H9 (cell line): ENCODE measurements around the gene EXD2. TPM values are rescaled to one million over a fixed set of nuclear protein-coding genes. Genes with fewer than 3 reads are reported as not detected.

ENCODE experiments used
- DNase-seq: peaks from one replicate; pipeline ENCODE4 v3.0.0-alpha.2; 2017
- H2AFZ ChIP-seq: one replicate; pipeline ENCODE4 v1.6.1; 2013; ENCODE audit warnings: mild to moderate bottlenecking, low read length, control low read depth, moderate library complexity
- H2AK5ac ChIP-seq: 2 replicates; pipeline ENCODE4 v1.6.1; 2013; ENCODE audit warnings: low read length, control low read depth, mixed read lengths; ENCODE audit not compliant: insufficient read length
- H2BK120ac ChIP-seq: one replicate; pipeline ENCODE4 v1.6.1; 2013; ENCODE audit warnings: low read depth, mild to moderate bottlenecking, low read length, control low read depth, inconsistent platforms; ENCODE audit not compliant: poor library complexity, severe bottlenecking
- H2BK12ac ChIP-seq: 2 replicates; pipeline ENCODE4 v1.6.1; 2013; ENCODE audit warnings: low read length, control low read depth, mixed read lengths, low read depth; ENCODE audit not compliant: insufficient read length
- H2BK15ac ChIP-seq: 2 replicates; pipeline ENCODE4 v1.6.1; 2013; ENCODE audit warnings: low read depth, low read length, control low read depth
- H2BK20ac ChIP-seq: one replicate; pipeline ENCODE4 v1.6.1; 2013; ENCODE audit warnings: low read depth, mild to moderate bottlenecking, low read length, control low read depth, inconsistent platforms; ENCODE audit not compliant: poor library complexity, severe bottlenecking
- H2BK5ac ChIP-seq: 2 replicates; pipeline ENCODE4 v1.6.1; 2013; ENCODE audit warnings: low read length, control low read depth, mixed read lengths; ENCODE audit not compliant: insufficient read length
- H3K14ac ChIP-seq: 2 replicates; pipeline ENCODE4 v1.6.1; 2013; ENCODE audit warnings: low read length, control low read depth; ENCODE audit not compliant: insufficient read depth
- H3K18ac ChIP-seq: 2 replicates; pipeline ENCODE4 v1.6.1; 2013; ENCODE audit warnings: low read depth, mild to moderate bottlenecking, mixed read lengths, low read length, control low read depth; ENCODE audit not compliant: insufficient read length
- H3K23ac ChIP-seq: 2 replicates; pipeline ENCODE4 v1.6.1; 2013; ENCODE audit warnings: low read length, control low read depth, mixed read lengths, low read depth; ENCODE audit not compliant: insufficient read length
- H3K23me2 ChIP-seq: 2 replicates; pipeline ENCODE4 v1.6.1; 2013; ENCODE audit warnings: low read depth, mild to moderate bottlenecking, mixed read lengths, low read length, control low read depth; ENCODE audit not compliant: insufficient read length, poor library complexity, severe bottlenecking
- H3K27ac ChIP-seq: 2 replicates; pipeline ENCODE4 v1.5.1; 2013; ENCODE audit warnings: low read length, control low read depth, mixed read lengths, low read depth; ENCODE audit not compliant: insufficient read length
- H3K27me3 ChIP-seq: 2 replicates; pipeline ENCODE4 v1.6.1; 2013; ENCODE audit warnings: low read length, control low read depth, inconsistent platforms; ENCODE audit not compliant: insufficient read depth
- H3K4ac ChIP-seq: 2 replicates; pipeline ENCODE4 v1.6.1; 2013; ENCODE audit warnings: low read depth, mild to moderate bottlenecking, control low read depth, inconsistent platforms, low read length, moderate library complexity
- H3K4me1 ChIP-seq: 2 replicates; pipeline ENCODE4 v1.6.1; 2013; ENCODE audit warnings: low read length, control low read depth, inconsistent platforms; ENCODE audit not compliant: insufficient read depth
- H3K4me2 ChIP-seq: 2 replicates; pipeline ENCODE4 v1.6.1; 2013; ENCODE audit warnings: low read length, control low read depth, mixed read lengths; ENCODE audit not compliant: insufficient read length, insufficient read depth
- H3K56ac ChIP-seq: 2 replicates; pipeline ENCODE4 v1.6.1; 2013; ENCODE audit warnings: low read depth, mild to moderate bottlenecking, mixed read lengths, low read length, control low read depth; ENCODE audit not compliant: insufficient read length
- H3K79me1 ChIP-seq: 2 replicates; pipeline ENCODE4 v1.6.1; 2013; ENCODE audit warnings: low read depth, mild to moderate bottlenecking, moderate library complexity, low read length, control low read depth, inconsistent platforms; ENCODE audit not compliant: insufficient read depth, poor library complexity, severe bottlenecking
- H3K79me2 ChIP-seq: 2 replicates; pipeline ENCODE4 v1.6.1; 2013; ENCODE audit warnings: low read length, control low read depth, inconsistent platforms; ENCODE audit not compliant: insufficient read depth
- H3K9ac ChIP-seq: 2 replicates; pipeline ENCODE4 v1.6.1; 2013; ENCODE audit warnings: low read length, control low read depth, mixed read lengths; ENCODE audit not compliant: insufficient read length; ENCODE audit errors: extremely low read depth
- H3K9me3 ChIP-seq: one replicate; pipeline ENCODE4 v1.6.1; 2013; ENCODE audit warnings: low read depth, low read length, inconsistent platforms; ENCODE audit not compliant: control insufficient read depth
- H3T11ph ChIP-seq: one replicate; pipeline ENCODE4 v1.6.1; 2013; ENCODE audit warnings: mild to moderate bottlenecking, low read length, control low read depth, inconsistent platforms
- H4K20me1 ChIP-seq: one replicate; pipeline ENCODE4 v1.6.1; 2013; ENCODE audit not compliant: control insufficient read depth, insufficient read length, insufficient read depth
- H4K5ac ChIP-seq: 2 replicates; pipeline ENCODE4 v1.6.1; 2013; ENCODE audit warnings: low read depth, mild to moderate bottlenecking, mixed read lengths, low read length, control low read depth; ENCODE audit not compliant: insufficient read length
- H4K8ac ChIP-seq: replicated peaks from 2 replicates; pipeline ENCODE4 v1.6.1; 2013; ENCODE audit warnings: low read length, control low read depth, mixed read lengths, low read depth; ENCODE audit not compliant: insufficient read length
- H4K91ac ChIP-seq: 2 replicates; pipeline ENCODE4 v1.6.1; 2013; ENCODE audit warnings: low read depth, mild to moderate bottlenecking, moderate library complexity, mixed read lengths, low read length, control low read depth; ENCODE audit not compliant: insufficient read length
- H3K27ac Mint-ChIP-seq, 3 experiments: 2 replicates in 2 of 3; 3 replicates in 1 of 3; pipeline ENCODE4 v1.8.0; 2020 to 2021; ENCODE audit warnings: mixed read lengths in 3 of 3, mild to moderate bottlenecking in 1 of 3, moderate library complexity in 1 of 3
- H3K27me3 Mint-ChIP-seq: 2 replicates; pipeline ENCODE4 v1.8.0; 2021; ENCODE audit warnings: low read depth, mild to moderate bottlenecking, moderate library complexity, mixed read lengths
- H3K36me3 Mint-ChIP-seq, 3 experiments: 2 replicates in 2 of 3; 3 replicates in 1 of 3; pipeline ENCODE4 v1.8.0; 2020 to 2021; ENCODE audit warnings: low read depth in 3 of 3, mixed read lengths in 3 of 3; ENCODE audit not compliant: insufficient read depth in 1 of 3
- H3K4me1 Mint-ChIP-seq, 2 experiments: 2 replicates each; pipeline ENCODE4 v1.8.0; 2020; ENCODE audit warnings: mixed read lengths in 2 of 2
- H3K4me3 Mint-ChIP-seq, 2 experiments: 2 replicates in 1 of 2; 3 replicates in 1 of 2; pipeline ENCODE4 v1.8.0; 2020 to 2021; ENCODE audit warnings: mild to moderate bottlenecking in 2 of 2, mixed read lengths in 2 of 2, moderate library complexity in 1 of 2
- H3K9me3 Mint-ChIP-seq, 2 experiments: 2 replicates in 1 of 2; 3 replicates in 1 of 2; pipeline ENCODE4 v1.8.0; 2020; ENCODE audit warnings: mild to moderate bottlenecking in 2 of 2, mixed read lengths in 2 of 2, moderate library complexity in 1 of 2
- CTCF ChIP-seq: fragments of 200-600 bp; sonication (generic); conservative IDR thresholded peaks from 3 replicates; pipeline ENCODE4 v1.8.0; 2021; ENCODE audit warnings: antibody characterized with exemption, mild to moderate bottlenecking
- total RNA-seq: library from RNA; stranded (reverse); gene quantifications from 2 replicates; pipeline ENCODE4 v1.2.1, GENCODE V29; 2021

Gene EXD2
- total RNA-seq, 1 experiment from 2014 or later = 19.6 TPM

- Histone ChIP-seq H3K4me1 (no peaks in the 10 kb centered on the region), H3K23ac (no peak overlapping the region), H3K4me2 (no peak overlapping the region), H3K9ac (no peak overlapping the region), H3K27me3 (no peaks in the 10 kb centered on the region), H3K4ac (no peak overlapping the region), H4K8ac (no peak overlapping the region), H3K23me2 (no peaks in the 10 kb centered on the region), H2BK5ac (no peak overlapping the region), H3K18ac (no peak overlapping the region), H3K79me2 (no peaks in the 10 kb centered on the region), H3K79me1 (no peaks in the 10 kb centered on the region), H2BK12ac (no peak overlapping the region), H2BK15ac (no peak overlapping the region), H4K91ac (no peak overlapping the region), H2BK120ac (no peak overlapping the region), H3K14ac (no peak overlapping the region), H3K56ac (no peak overlapping the region), H4K5ac (no peak overlapping the region), H3K27ac (no peak overlapping the region), H3K9me3 (no peaks in the 10 kb centered on the region), H2AK5ac (no peak overlapping the region), H3T11ph (no peak overlapping the region), H4K20me1 (no peaks in the 10 kb centered on the region), H2BK20ac (no peak overlapping the region), H2AFZ (no peak overlapping the region)
- Mint-ChIP-seq H3K4me3 (no peak overlapping the region), H3K27me3 (no peaks in the 10 kb centered on the region), H3K9me3 (no peaks in the 10 kb centered on the region), H3K27ac (no peak overlapping the region), H3K36me3 (peaks cover 0 to 5% (median 0%) of the 10 kb centered on the region in 3 experiments; a peak in 1 of 7 replicates), H3K4me1 (peaks cover 4% of the 10 kb centered on the region in 2 experiments)
- TF ChIP-seq CTCF = no peak
- no peak for DNase-seq
Measured at GRCh38 chr14:69204753-69205152, 13.5 kb downstream of the EXD2 start.
